Measurements from ENCODE around the gene SLC7A4.
"Not testable (repeated sequence)": the region's sequence is repeated elsewhere in the genome, so short reads cannot be mapped to it uniquely, and the experiment has no call there.

Gene SLC7A4

GRCh38 chr22:21064917-21065864, 32.8 kb upstream of the SLC7A4 start:
- DNase-seq, result no peak

- DNase-seq, result not testable (repeated sequence)
These were observed 32.1 kb upstream of the SLC7A4 start for GRCh38 chr22:21064425-21064824.

GRCh38 chr22:21061660-21062321, 29.4 kb upstream of the SLC7A4 start:
- DNase-seq, result not testable (repeated sequence)

GRCh38 chr22:21060363-21060762, 28.0 kb upstream of the SLC7A4 start:
- not testable (repeated sequence) for DNase-seq

- no peak for DNase-seq
These were observed 23.5 kb upstream of the SLC7A4 start for GRCh38 chr22:21055880-21056319.

- no peak for DNase-seq
These were observed 23.1 kb upstream of the SLC7A4 start for GRCh38 chr22:21055564-21055834.

- DNase-seq, result no peak
These were observed 22.6 kb upstream of the SLC7A4 start for GRCh38 chr22:21054714-21055563.

- DNase-seq, result no peak
These were observed 21.8 kb upstream of the SLC7A4 start for GRCh38 chr22:21054046-21054713.

GRCh38 chr22:21052715-21053459, 20.5 kb upstream of the SLC7A4 start:
- DNase-seq, result no peak

GRCh38 chr22:21051831-21052400, 19.6 kb upstream of the SLC7A4 start:
- DNase-seq, result no peak

GRCh38 chr22:21051145-21051830, 18.9 kb upstream of the SLC7A4 start:
- DNase-seq, result no peak

GRCh38 chr22:21048965-21049364, 16.6 kb upstream of the SLC7A4 start:
- DNase-seq, result not testable (repeated sequence)

GRCh38 chr22:21048448-21048847, 16.1 kb upstream of the SLC7A4 start:
- not testable (repeated sequence) for DNase-seq

GRCh38 chr22:21047730-21048129, 15.4 kb upstream of the SLC7A4 start:
- DNase-seq, result no peak

GRCh38 chr22:21047035-21047661, 14.8 kb upstream of the SLC7A4 start:
- no peak for DNase-seq

GRCh38 chr22:21045585-21046294, 13.4 kb upstream of the SLC7A4 start, which contains the start of gene LRRC74B:
Gene LRRC74B, plus strand, starts transcription at chr22:21045946. Its CDS starts 41 bp downstream, at chr22:21045987.
- peak; percentile 63 for DNase-seq

- DNase-seq, result no peak
These were observed 12.7 kb upstream of the SLC7A4 start for GRCh38 chr22:21044931-21045584.

GRCh38 chr22:21043860-21044535, 11.6 kb upstream of the SLC7A4 start:
- no peak for DNase-seq
